IMR-90 (cell line): ENCODE measurements around the gene WNT7B. TPM values are rescaled to one million over a fixed set of nuclear protein-coding genes. Genes with fewer than 3 reads are reported as not detected.

Experiments
- ATAC-seq: fragments of 200-7000 bp; cut with Tn5 transposase; 2 replicates; pipeline ENCODE4 v1.9.1; 2020; ENCODE audit warnings: low read depth, mild to moderate bottlenecking, moderate library complexity
- BruUV-seq: library from RNA; stranded (reverse); fragments of 400-500 nt; replicated peaks from 2 replicates; lab custom pipeline; 2021; lab: Mats Ljungman, UMichigan
- CTCF ChIA-PET: fragments of 300-600 bp; formaldehyde crosslinking; extraction: SDS; loops from one replicate; lab custom pipeline; 2021; ENCODE audit warnings: antibody characterized with exemption; lab: Yijun Ruan, JAX
- POLR2A ChIA-PET: fragments of 300-600 bp; sonication (Branson Sonifier 250); formaldehyde crosslinking; loops from one replicate; lab custom pipeline; 2022; ENCODE audit warnings: antibody characterized with exemption; ENCODE audit not compliant: unreplicated experiment; lab: Charles Lee
- DNase-seq: peaks from one replicate; pipeline ENCODE4 v3.0.0; 2013
- H2AFZ ChIP-seq: replicated peaks from 2 replicates; pipeline ENCODE3; 2013; ENCODE audit warnings: low read length, mild to moderate bottlenecking; ENCODE audit not compliant: poor library complexity
- H2AK5ac ChIP-seq: 2 replicates; pipeline ENCODE4 v1.6.1; 2013; ENCODE audit warnings: low read depth, low read length, inconsistent platforms
- H2AK9ac ChIP-seq: replicated peaks from 2 replicates; pipeline ENCODE3; 2013; ENCODE audit warnings: mild to moderate bottlenecking, low read depth, low read length, moderate library complexity; ENCODE audit not compliant: poor library complexity
- H2BK120ac ChIP-seq: 2 replicates; pipeline ENCODE4 v1.6.1; 2013; ENCODE audit warnings: low read depth, low read length, inconsistent platforms
- H2BK15ac ChIP-seq: 3 replicates; pipeline ENCODE4 v1.6.1; 2013; ENCODE audit warnings: low read depth, low read length, inconsistent platforms
- H2BK20ac ChIP-seq: 2 replicates; pipeline ENCODE4 v1.6.1; 2013; ENCODE audit warnings: low read depth, mild to moderate bottlenecking, inconsistent platforms, low read length, moderate library complexity
- H2BK5ac ChIP-seq: 2 replicates; pipeline ENCODE4 v1.6.1; 2013; ENCODE audit warnings: mild to moderate bottlenecking, low read depth, low read length, inconsistent platforms; ENCODE audit not compliant: poor library complexity, severe bottlenecking
- H3K14ac ChIP-seq: replicated peaks from 2 replicates; pipeline ENCODE4 v1.6.1; 2013; ENCODE audit warnings: low read depth, low read length, inconsistent platforms
- H3K18ac ChIP-seq: 2 replicates; pipeline ENCODE4 v1.6.1; 2013; ENCODE audit warnings: low read depth, low read length, control low read depth
- H3K23ac ChIP-seq: 2 replicates; pipeline ENCODE4 v1.6.1; 2013; ENCODE audit warnings: low read depth, low read length, inconsistent platforms
- H3K27ac ChIP-seq: 2 replicates; pipeline ENCODE4 v1.5.1; 2013; ENCODE audit warnings: mild to moderate bottlenecking, control low read depth, low read length; ENCODE audit not compliant: insufficient read depth
- H3K27me3 ChIP-seq: 2 replicates; pipeline ENCODE4 v1.6.1; 2013; ENCODE audit warnings: low read length; ENCODE audit not compliant: control insufficient read depth, insufficient read depth
- H3K36me3 ChIP-seq: 2 replicates; pipeline ENCODE4 v1.6.1; 2013; ENCODE audit warnings: low read length, mixed read lengths; ENCODE audit not compliant: control insufficient read depth, insufficient read depth
- H3K4ac ChIP-seq: 2 replicates; pipeline ENCODE4 v1.6.1; 2013; ENCODE audit warnings: low read depth, low read length, inconsistent platforms
- H3K4me1 ChIP-seq: 2 replicates; pipeline ENCODE4 v1.6.1; 2013; ENCODE audit warnings: low read length, mixed read lengths; ENCODE audit not compliant: control insufficient read depth, insufficient read depth
- H3K4me2 ChIP-seq: 2 replicates; pipeline ENCODE4 v1.6.1; 2013; ENCODE audit warnings: low read depth, mild to moderate bottlenecking, control low read depth, low read length, moderate library complexity
- H3K4me3 ChIP-seq: 2 replicates; pipeline ENCODE4 v1.5.1; 2013; ENCODE audit warnings: low read depth, mild to moderate bottlenecking, control low read depth, low read length, moderate library complexity; ENCODE audit not compliant: insufficient read depth
- H3K56ac ChIP-seq: 2 replicates; pipeline ENCODE4 v1.6.1; 2013; ENCODE audit warnings: low read length, inconsistent platforms; ENCODE audit not compliant: insufficient read depth; ENCODE audit errors: extremely low read depth
- H3K79me1 ChIP-seq, 2 experiments: 2 replicates each; pipeline ENCODE4 v1.6.1; 2013; ENCODE audit warnings: low read length in 2 of 2, inconsistent platforms in 1 of 2, low read depth in 1 of 2
- H3K9ac ChIP-seq: 2 replicates; pipeline ENCODE4 v1.6.1; 2013; ENCODE audit warnings: low read depth, low read length, control low read depth
- H3K9me1 ChIP-seq: 2 replicates; pipeline ENCODE4 v1.6.1; 2013; ENCODE audit warnings: low read length, inconsistent platforms; ENCODE audit not compliant: insufficient read depth
- H3K9me3 ChIP-seq: 2 replicates; pipeline ENCODE4 v1.6.1; 2013; ENCODE audit warnings: low read length; ENCODE audit not compliant: control insufficient read depth, insufficient read depth
- H4K20me1 ChIP-seq: 2 replicates; pipeline ENCODE4 v1.6.1; 2013; ENCODE audit warnings: low read length, inconsistent platforms; ENCODE audit not compliant: insufficient read depth
- H4K5ac ChIP-seq: 2 replicates; pipeline ENCODE4 v1.6.1; 2013; ENCODE audit warnings: mild to moderate bottlenecking, low read depth, low read length, control low read depth
- H4K8ac ChIP-seq, 2 experiments: 2 replicates each; pipeline ENCODE4 v1.6.1; 2013; ENCODE audit warnings: low read depth in 2 of 2, low read length in 2 of 2, control low read depth in 1 of 2, inconsistent platforms in 1 of 2
- H4K91ac ChIP-seq: 2 replicates; pipeline ENCODE4 v1.6.1; 2013; ENCODE audit warnings: low read depth, low read length, inconsistent platforms; ENCODE audit not compliant: insufficient read depth
- BHLHE40 ChIP-seq: fragments of 150-350 bp; IDR thresholded peaks from 2 replicates; pipeline ENCODE4 v1.6.1; 2016; ENCODE audit warnings: mild to moderate bottlenecking, low read depth, low read length
- CEBPB ChIP-seq: IDR thresholded peaks from 2 replicates; pipeline ENCODE4 v1.6.1; 2012; ENCODE audit warnings: low read depth, low read length, improper control_type of control experiment
- CHD1 ChIP-seq: IDR thresholded peaks from 2 replicates; pipeline ENCODE4 v1.6.1; 2012; ENCODE audit warnings: low read depth, low read length, improper control_type of control experiment
- FOS ChIP-seq: fragments of 150-350 bp; IDR thresholded peaks from 2 replicates; pipeline ENCODE4 v1.6.1; 2016; ENCODE audit warnings: low read depth, low read length
- MAFK ChIP-seq: IDR thresholded peaks from 2 replicates; pipeline ENCODE4 v1.6.1; 2012; ENCODE audit warnings: low read depth, low read length, improper control_type of control experiment
- MXI1 ChIP-seq: IDR thresholded peaks from 2 replicates; pipeline ENCODE4 v1.6.1; 2012; ENCODE audit warnings: low read depth, mild to moderate bottlenecking, low read length, moderate library complexity, borderline replicate concordance
- POLR2A ChIP-seq: IDR thresholded peaks from 2 replicates; pipeline ENCODE4 v1.6.1; 2012; ENCODE audit warnings: mild to moderate bottlenecking, low read depth, low read length
- RAD21 ChIP-seq: IDR thresholded peaks from 2 replicates; pipeline ENCODE4 v1.6.1; 2012; ENCODE audit warnings: low read length, improper control_type of control experiment
- RFX5 ChIP-seq: IDR thresholded peaks from 2 replicates; pipeline ENCODE4 v1.8.0; 2012; ENCODE audit warnings: low read depth, mild to moderate bottlenecking, low read length, moderate library complexity
- SMC3 ChIP-seq: fragments of 150-350 bp; IDR thresholded peaks from 2 replicates; pipeline ENCODE4 v1.6.1; 2016; ENCODE audit warnings: low read depth, mild to moderate bottlenecking, antibody characterized with exemption, low read length, moderate library complexity
- WGBS, 2 experiments: methylation state at CpG; one replicate each; pipeline versions ENCODE4 v1.1.5 to v1.1.7; 2013; ENCODE audit warnings: missing lambda C conversion rate in 2 of 2; ENCODE audit not compliant: insufficient read length in 1 of 2; ENCODE audit errors: extremely low coverage in 2 of 2; 5-methylcytosine and 5-hydroxymethylcytosine counted together
- dilution Hi-C: fragments of 300-500 bp; cut with HindIII; formaldehyde crosslinking; loops from one replicate; pipeline ENCODE4 v1.14.3; 2018; ENCODE audit warnings: low sequenced_read_pairs; ENCODE audit not compliant: unreplicated experiment
- in situ Hi-C: fragments of 300-500 bp; cut with MboI; formaldehyde crosslinking; loops from 3 replicates; pipeline ENCODE4 v1.14.3; 2019; ENCODE audit warnings: low sequenced_read_pairs, inconsistent platforms, mixed read lengths
- intact Hi-C: fragments of 100-400 bp; cut with micrococcal nuclease; formaldehyde crosslinking; loops from 2 replicates; pipeline ENCODE4 v1.10.0; 2022
- polyA plus RNA-seq, 3 experiments: library from polyadenylated mRNA; depleted of rRNA; stranded (reverse); fragments of >200 nt; gene quantifications; 2 replicates each; pipeline ENCODE4 v1.2.3, GENCODE V29; 2012; ENCODE audit warnings: low replicate concordance in 1 of 3
- total RNA-seq: library from RNA; depleted of rRNA; stranded (reverse); fragments of >200 nt; gene quantifications from 2 replicates; pipeline ENCODE4 v1.2.3, GENCODE V29; 2012
- TF ChIP-seq, protein P1 (sequence below): conservative IDR thresholded peaks from 2 replicates; pipeline ENCODE4 v1.5.1; 2012; ENCODE audit warnings: mild to moderate bottlenecking, low read depth, low read length, improper control_type of control experiment
- TF ChIP-seq, protein P2 (sequence below): fragments of 150-350 bp; IDR thresholded peaks from 2 replicates; pipeline ENCODE4 v1.6.1; 2016; ENCODE audit warnings: low read depth, mild to moderate bottlenecking, low read length, moderate library complexity, borderline replicate concordance

WNT7B gene
- total and polyA plus RNA-seq, 2 of the 4 experiments (the other 2 are of a cell fraction) = under 0.01 to 0.15 TPM

GRCh38 chr22:45915151-45915550, 61.8 kb downstream of the WNT7B start:
- BruUV-seq = no TSS peak
- no peak overlapping the region for H4K8ac ChIP-seq
- H3K9me1 ChIP-seq = no peaks in the 10 kb centered on the region
- H2BK5ac ChIP-seq = no peak overlapping the region
- dilution Hi-C loops = no loop called here
- no CpG with 5 or more reads among the region's 2 CpGs for WGBS, 2 experiments
- H2BK20ac ChIP-seq = no peak overlapping the region
- no peak overlapping the region for H3K23ac ChIP-seq
- DNase-seq (no peak), ATAC-seq (no peak)
- H3K4me1 ChIP-seq = no peaks in the 10 kb centered on the region
- POLR2A ChIA-PET = no interaction called here
- no peak for TF ChIP-seq SMC3
- no peak for TF ChIP-seq CEBPB
- no peak for TF ChIP-seq BHLHE40
- TF ChIP-seq CHD1 = no peak
- no peak for TF ChIP-seq FOS
- no peak for TF ChIP-seq RFX5
- TF ChIP-seq, protein P1, sequence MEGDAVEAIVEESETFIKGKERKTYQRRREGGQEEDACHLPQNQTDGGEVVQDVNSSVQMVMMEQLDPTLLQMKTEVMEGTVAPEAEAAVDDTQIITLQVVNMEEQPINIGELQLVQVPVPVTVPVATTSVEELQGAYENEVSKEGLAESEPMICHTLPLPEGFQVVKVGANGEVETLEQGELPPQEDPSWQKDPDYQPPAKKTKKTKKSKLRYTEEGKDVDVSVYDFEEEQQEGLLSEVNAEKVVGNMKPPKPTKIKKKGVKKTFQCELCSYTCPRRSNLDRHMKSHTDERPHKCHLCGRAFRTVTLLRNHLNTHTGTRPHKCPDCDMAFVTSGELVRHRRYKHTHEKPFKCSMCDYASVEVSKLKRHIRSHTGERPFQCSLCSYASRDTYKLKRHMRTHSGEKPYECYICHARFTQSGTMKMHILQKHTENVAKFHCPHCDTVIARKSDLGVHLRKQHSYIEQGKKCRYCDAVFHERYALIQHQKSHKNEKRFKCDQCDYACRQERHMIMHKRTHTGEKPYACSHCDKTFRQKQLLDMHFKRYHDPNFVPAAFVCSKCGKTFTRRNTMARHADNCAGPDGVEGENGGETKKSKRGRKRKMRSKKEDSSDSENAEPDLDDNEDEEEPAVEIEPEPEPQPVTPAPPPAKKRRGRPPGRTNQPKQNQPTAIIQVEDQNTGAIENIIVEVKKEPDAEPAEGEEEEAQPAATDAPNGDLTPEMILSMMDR = no peak
- TF ChIP-seq POLR2A = no peak
- no peak for TF ChIP-seq MXI1
- TF ChIP-seq MAFK = no peak
- TF ChIP-seq RAD21 = no peak
- TF ChIP-seq, protein P2, sequence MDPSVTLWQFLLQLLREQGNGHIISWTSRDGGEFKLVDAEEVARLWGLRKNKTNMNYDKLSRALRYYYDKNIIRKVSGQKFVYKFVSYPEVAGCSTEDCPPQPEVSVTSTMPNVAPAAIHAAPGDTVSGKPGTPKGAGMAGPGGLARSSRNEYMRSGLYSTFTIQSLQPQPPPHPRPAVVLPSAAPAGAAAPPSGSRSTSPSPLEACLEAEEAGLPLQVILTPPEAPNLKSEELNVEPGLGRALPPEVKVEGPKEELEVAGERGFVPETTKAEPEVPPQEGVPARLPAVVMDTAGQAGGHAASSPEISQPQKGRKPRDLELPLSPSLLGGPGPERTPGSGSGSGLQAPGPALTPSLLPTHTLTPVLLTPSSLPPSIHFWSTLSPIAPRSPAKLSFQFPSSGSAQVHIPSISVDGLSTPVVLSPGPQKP = no peak
- peaks cover 8% of the 10 kb centered on the region for H3K9me3 ChIP-seq
- no peak overlapping the region for H2BK120ac ChIP-seq
- no peak overlapping the region for H3K18ac ChIP-seq
- H2AK9ac ChIP-seq = no peak overlapping the region
- H3K4me3 ChIP-seq = no peak overlapping the region
- no peak overlapping the region for H4K91ac ChIP-seq
- no peak overlapping the region for H2AK5ac ChIP-seq
- H2BK15ac ChIP-seq = no peak overlapping the region
- CTCF ChIA-PET = no interaction called here
- H2AFZ ChIP-seq = no peak overlapping the region
- H3K27ac ChIP-seq = no peak overlapping the region
- peaks cover 43% of the 10 kb centered on the region; the same call in 1 of the 2 replicates for H3K27me3 ChIP-seq
- no peak overlapping the region for H3K56ac ChIP-seq
- no peak overlapping the region for H3K9ac ChIP-seq
- no peaks in the 10 kb centered on the region for H3K36me3 ChIP-seq
- no peak overlapping the region for H4K5ac ChIP-seq
- no peaks in the 10 kb centered on the region for H3K79me1 ChIP-seq
- in situ Hi-C loops = no loop called here
- H3K4ac ChIP-seq = no peak overlapping the region
- intact Hi-C loops = no loop called here
- no peak overlapping the region for H3K14ac ChIP-seq
- no peak overlapping the region for H3K4me2 ChIP-seq
- H4K20me1 ChIP-seq = no peaks in the 10 kb centered on the region
